ENCODE data around the gene SLCO1A2.

The SLCO1A2 gene

DNA sequence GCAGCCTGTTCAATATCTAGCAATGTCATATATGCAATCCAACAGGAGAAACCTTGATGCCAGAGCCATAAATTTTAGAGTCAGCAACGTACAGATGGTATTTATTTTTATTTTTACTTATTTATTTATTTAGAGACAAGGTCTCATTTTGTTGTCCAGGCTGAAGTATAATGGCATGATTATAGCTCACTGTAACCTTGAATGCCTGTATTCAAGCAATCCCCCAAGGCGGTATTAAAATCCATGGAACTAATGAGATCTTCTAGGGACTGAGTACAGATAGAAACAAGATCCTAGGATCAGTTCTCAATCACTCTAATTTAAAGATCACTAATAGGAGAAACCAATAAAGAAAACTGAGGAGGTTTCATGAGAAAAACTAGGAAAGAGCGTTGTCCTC lies 114.5 kb downstream of the SLCO1A2 start:
- TF ChIP-seq CTCF (IDR thresholded peaks at IDR 0.05; ENCODE audit: insufficient read depth, missing control alignments) = no peak
- DNase-seq (ENCODE audit: insufficient read length, low spot score) = no peak
- no peak for FAIRE-seq

- no peak for TF ChIP-seq CTCF (IDR thresholded peaks at IDR 0.05; ENCODE audit: insufficient read depth, missing control alignments)
- DNase-seq (ENCODE audit: insufficient read length, low spot score) (no peak), FAIRE-seq (no peak)
Observed at GRCh38 chr12:21219206-21219605, 115.5 kb downstream of the SLCO1A2 start.
